Measurements from ENCODE around the gene S100PBP. TPM values are rescaled to one million over a fixed set of nuclear protein-coding genes. Genes with fewer than 3 reads are reported as not detected.

The S100PBP gene
- 10.3 TPM for total RNA-seq

- DNase-seq (ENCODE audit: low spot score) (peak; percentile 99), ATAC-seq (peak; percentile 93)
Measured at GRCh38 chr1:32817159-32817814, at the start of gene S100PBP, which contains the start of gene YARS1. TSS of gene S100PBP (plus strand) at chr1:32817653. CDS start at chr1:32826100, 8,447 bp downstream. TSS of gene YARS1 (minus strand) at chr1:32817358. CDS start at chr1:32817244, 114 bp downstream.

- DNase-seq (ENCODE audit: low spot score) (no peak), ATAC-seq (no peak)
Measured at GRCh38 chr1:32768110-32768850, 49.2 kb upstream of the S100PBP start.

GRCh38 chr1:32769524-32770220 is 47.8 kb upstream of the S100PBP start:
- DNase-seq (ENCODE audit: low spot score): no peak

GRCh38 chr1:32770221-32770731 is 47.2 kb upstream of the S100PBP start:
- DNase-seq (ENCODE audit: low spot score) (no peak), ATAC-seq (no peak)

More at GRCh38 chr1:32769524-32770220, 47.8 kb upstream of the S100PBP start:
- no peak for ATAC-seq

GRCh38 chr1:32770741-32771548 is 46.5 kb upstream of the S100PBP start:
- ATAC-seq: no peak
- no peak for DNase-seq (ENCODE audit: low spot score)

- DNase-seq (ENCODE audit: low spot score): no peak
- ATAC-seq: no peak
Measured at GRCh38 chr1:32771561-32772280, 45.7 kb upstream of the S100PBP start.

- DNase-seq (ENCODE audit: low spot score) (no peak), ATAC-seq (no peak)
Measured at GRCh38 chr1:32772281-32773017, 45.0 kb upstream of the S100PBP start.

GRCh38 chr1:32773018-32773763 is 44.3 kb upstream of the S100PBP start:
- DNase-seq (ENCODE audit: low spot score) (peak; percentile 81), ATAC-seq (peak; percentile 91)

- ATAC-seq: no peak
- no peak for DNase-seq (ENCODE audit: low spot score)
Measured at GRCh38 chr1:32773764-32774463, 43.5 kb upstream of the S100PBP start.

- no peak for DNase-seq (ENCODE audit: low spot score)
- ATAC-seq: no peak
Measured at GRCh38 chr1:32774464-32774808, 43.0 kb upstream of the S100PBP start.

GRCh38 chr1:32774950-32775634 is 42.4 kb upstream of the S100PBP start:
- ATAC-seq (no peak), DNase-seq (ENCODE audit: low spot score) (no peak)

GRCh38 chr1:32775640-32776337 is 41.7 kb upstream of the S100PBP start:
- DNase-seq (ENCODE audit: low spot score): no peak
- ATAC-seq: no peak

GRCh38 chr1:32779242-32779641 is 38.2 kb upstream of the S100PBP start:
- ATAC-seq (no peak), DNase-seq (ENCODE audit: low spot score) (no peak)

- DNase-seq (ENCODE audit: low spot score): no peak
- ATAC-seq: no peak
Measured at GRCh38 chr1:32780005-32780404, 37.4 kb upstream of the S100PBP start.

GRCh38 chr1:32780628-32781234 is 36.7 kb upstream of the S100PBP start:
- ATAC-seq (no peak), DNase-seq (ENCODE audit: low spot score) (no peak)

GRCh38 chr1:32782086-32782485 is 35.4 kb upstream of the S100PBP start:
- no peak for ATAC-seq
- no peak for DNase-seq (ENCODE audit: low spot score)

Measured in left lobe of liver (tissue), 2 donors.